ENCODE results near the gene CRIP1.
A peak's percentile ranks its signal among the peaks of the same experiment; 100 is the strongest.

The CRIP1 gene

GRCh38 chr14:105470350-105471296 lies 16.1 kb upstream of the CRIP1 start:
- no peak for DNase-seq (ENCODE audit: low spot score)

GRCh38 chr14:105471297-105471821 lies 15.3 kb upstream of the CRIP1 start:
- no peak for DNase-seq (ENCODE audit: low spot score)

- no peak for DNase-seq (ENCODE audit: low spot score)
Observed at GRCh38 chr14:105471823-105472485, 14.7 kb upstream of the CRIP1 start.

GRCh38 chr14:105472486-105472991 lies 14.1 kb upstream of the CRIP1 start:
- DNase-seq (ENCODE audit: low spot score), result no peak

- no peak for DNase-seq (ENCODE audit: low spot score)
Observed at GRCh38 chr14:105473033-105473676, 13.5 kb upstream of the CRIP1 start.

GRCh38 chr14:105473677-105474482 lies 12.8 kb upstream of the CRIP1 start:
- DNase-seq (ENCODE audit: low spot score), result peak; percentile 45

GRCh38 chr14:105474483-105475268 lies 12.0 kb upstream of the CRIP1 start, which contains the start of gene CRIP2:
Gene CRIP2, plus strand, starts transcription at chr14:105474821. Its CDS starts 42 bp downstream, at chr14:105474863.
- no peak for DNase-seq (ENCODE audit: low spot score)

GRCh38 chr14:105475269-105476096 lies 11.2 kb upstream of the CRIP1 start:
- DNase-seq (ENCODE audit: low spot score), result no peak

- no peak for DNase-seq (ENCODE audit: low spot score)
Observed at GRCh38 chr14:105476097-105476830, 10.4 kb upstream of the CRIP1 start.

- DNase-seq (ENCODE audit: low spot score), result no peak
Observed at GRCh38 chr14:105476831-105477659, 9.6 kb upstream of the CRIP1 start.

GRCh38 chr14:105477660-105478397 lies 8.9 kb upstream of the CRIP1 start:
- DNase-seq (ENCODE audit: low spot score), result no peak

- no peak for DNase-seq (ENCODE audit: low spot score)
Observed at GRCh38 chr14:105478398-105479251, 8.1 kb upstream of the CRIP1 start.

- no peak for DNase-seq (ENCODE audit: low spot score)
Observed at GRCh38 chr14:105479431-105480158, 7.1 kb upstream of the CRIP1 start.

- DNase-seq (ENCODE audit: low spot score), result no peak
Observed at GRCh38 chr14:105480199-105480746, 6.4 kb upstream of the CRIP1 start.
